IMR-90 (cell line): ENCODE results near the gene PSMA3. TPM values are rescaled to one million over a fixed set of nuclear protein-coding genes. Genes with fewer than 3 reads are reported as not detected.

Experiments used
- ATAC-seq: fragments of 200-7000 bp; cut with Tn5 transposase; 2 replicates; pipeline ENCODE4 v1.9.1; 2020; ENCODE audit warnings: low read depth, mild to moderate bottlenecking, moderate library complexity
- BruUV-seq: library from RNA; stranded (reverse); fragments of 400-500 nt; replicated peaks from 2 replicates; lab custom pipeline; 2021; lab: Mats Ljungman, UMichigan
- CTCF ChIA-PET: fragments of 300-600 bp; formaldehyde crosslinking; extraction: SDS; loops from one replicate; lab custom pipeline; 2021; ENCODE audit warnings: antibody characterized with exemption; lab: Yijun Ruan, JAX
- POLR2A ChIA-PET: fragments of 300-600 bp; sonication (Branson Sonifier 250); formaldehyde crosslinking; loops from one replicate; lab custom pipeline; 2022; ENCODE audit warnings: antibody characterized with exemption; ENCODE audit not compliant: unreplicated experiment; lab: Charles Lee
- DNase-seq: peaks from one replicate; pipeline ENCODE4 v3.0.0; 2013
- H2AFZ ChIP-seq: replicated peaks from 2 replicates; pipeline ENCODE3; 2013; ENCODE audit warnings: low read length, mild to moderate bottlenecking; ENCODE audit not compliant: poor library complexity
- H2AK5ac ChIP-seq: 2 replicates; pipeline ENCODE4 v1.6.1; 2013; ENCODE audit warnings: low read depth, low read length, inconsistent platforms
- H2AK9ac ChIP-seq: replicated peaks from 2 replicates; pipeline ENCODE3; 2013; ENCODE audit warnings: mild to moderate bottlenecking, low read depth, low read length, moderate library complexity; ENCODE audit not compliant: poor library complexity
- H2BK120ac ChIP-seq: 2 replicates; pipeline ENCODE4 v1.6.1; 2013; ENCODE audit warnings: low read depth, low read length, inconsistent platforms
- H2BK15ac ChIP-seq: 3 replicates; pipeline ENCODE4 v1.6.1; 2013; ENCODE audit warnings: low read depth, low read length, inconsistent platforms
- H2BK20ac ChIP-seq: 2 replicates; pipeline ENCODE4 v1.6.1; 2013; ENCODE audit warnings: low read depth, mild to moderate bottlenecking, inconsistent platforms, low read length, moderate library complexity
- H2BK5ac ChIP-seq: 2 replicates; pipeline ENCODE4 v1.6.1; 2013; ENCODE audit warnings: mild to moderate bottlenecking, low read depth, low read length, inconsistent platforms; ENCODE audit not compliant: poor library complexity, severe bottlenecking
- H3K14ac ChIP-seq: replicated peaks from 2 replicates; pipeline ENCODE4 v1.6.1; 2013; ENCODE audit warnings: low read depth, low read length, inconsistent platforms
- H3K18ac ChIP-seq: 2 replicates; pipeline ENCODE4 v1.6.1; 2013; ENCODE audit warnings: low read depth, low read length, control low read depth
- H3K23ac ChIP-seq: 2 replicates; pipeline ENCODE4 v1.6.1; 2013; ENCODE audit warnings: low read depth, low read length, inconsistent platforms
- H3K27ac ChIP-seq: 2 replicates; pipeline ENCODE4 v1.5.1; 2013; ENCODE audit warnings: mild to moderate bottlenecking, control low read depth, low read length; ENCODE audit not compliant: insufficient read depth
- H3K27me3 ChIP-seq: 2 replicates; pipeline ENCODE4 v1.6.1; 2013; ENCODE audit warnings: low read length; ENCODE audit not compliant: control insufficient read depth, insufficient read depth
- H3K36me3 ChIP-seq: 2 replicates; pipeline ENCODE4 v1.6.1; 2013; ENCODE audit warnings: low read length, mixed read lengths; ENCODE audit not compliant: control insufficient read depth, insufficient read depth
- H3K4ac ChIP-seq: 2 replicates; pipeline ENCODE4 v1.6.1; 2013; ENCODE audit warnings: low read depth, low read length, inconsistent platforms
- H3K4me1 ChIP-seq: 2 replicates; pipeline ENCODE4 v1.6.1; 2013; ENCODE audit warnings: low read length, mixed read lengths; ENCODE audit not compliant: control insufficient read depth, insufficient read depth
- H3K4me2 ChIP-seq: 2 replicates; pipeline ENCODE4 v1.6.1; 2013; ENCODE audit warnings: low read depth, mild to moderate bottlenecking, control low read depth, low read length, moderate library complexity
- H3K4me3 ChIP-seq: 2 replicates; pipeline ENCODE4 v1.5.1; 2013; ENCODE audit warnings: low read depth, mild to moderate bottlenecking, control low read depth, low read length, moderate library complexity; ENCODE audit not compliant: insufficient read depth
- H3K56ac ChIP-seq: 2 replicates; pipeline ENCODE4 v1.6.1; 2013; ENCODE audit warnings: low read length, inconsistent platforms; ENCODE audit not compliant: insufficient read depth; ENCODE audit errors: extremely low read depth
- H3K79me1 ChIP-seq, 2 experiments: 2 replicates each; pipeline ENCODE4 v1.6.1; 2013; ENCODE audit warnings: low read length in 2 of 2, inconsistent platforms in 1 of 2, low read depth in 1 of 2
- H3K9ac ChIP-seq: 2 replicates; pipeline ENCODE4 v1.6.1; 2013; ENCODE audit warnings: low read depth, low read length, control low read depth
- H3K9me1 ChIP-seq: 2 replicates; pipeline ENCODE4 v1.6.1; 2013; ENCODE audit warnings: low read length, inconsistent platforms; ENCODE audit not compliant: insufficient read depth
- H3K9me3 ChIP-seq: 2 replicates; pipeline ENCODE4 v1.6.1; 2013; ENCODE audit warnings: low read length; ENCODE audit not compliant: control insufficient read depth, insufficient read depth
- H4K20me1 ChIP-seq: 2 replicates; pipeline ENCODE4 v1.6.1; 2013; ENCODE audit warnings: low read length, inconsistent platforms; ENCODE audit not compliant: insufficient read depth
- H4K5ac ChIP-seq: 2 replicates; pipeline ENCODE4 v1.6.1; 2013; ENCODE audit warnings: mild to moderate bottlenecking, low read depth, low read length, control low read depth
- H4K8ac ChIP-seq, 2 experiments: 2 replicates each; pipeline ENCODE4 v1.6.1; 2013; ENCODE audit warnings: low read depth in 2 of 2, low read length in 2 of 2, control low read depth in 1 of 2, inconsistent platforms in 1 of 2
- H4K91ac ChIP-seq: 2 replicates; pipeline ENCODE4 v1.6.1; 2013; ENCODE audit warnings: low read depth, low read length, inconsistent platforms; ENCODE audit not compliant: insufficient read depth
- MAFK ChIP-seq: IDR thresholded peaks from 2 replicates; pipeline ENCODE4 v1.6.1; 2012; ENCODE audit warnings: low read depth, low read length, improper control_type of control experiment
- MXI1 ChIP-seq: IDR thresholded peaks from 2 replicates; pipeline ENCODE4 v1.6.1; 2012; ENCODE audit warnings: low read depth, mild to moderate bottlenecking, low read length, moderate library complexity, borderline replicate concordance
- SMC3 ChIP-seq: fragments of 150-350 bp; IDR thresholded peaks from 2 replicates; pipeline ENCODE4 v1.6.1; 2016; ENCODE audit warnings: low read depth, mild to moderate bottlenecking, antibody characterized with exemption, low read length, moderate library complexity
- whole genome bisulfite sequencing, 2 experiments: methylation state at CpG; one replicate each; pipeline versions ENCODE4 v1.1.5 to v1.1.7; 2013; ENCODE audit warnings: missing lambda C conversion rate in 2 of 2; ENCODE audit not compliant: insufficient read length in 1 of 2; ENCODE audit errors: extremely low coverage in 2 of 2; 5-methylcytosine and 5-hydroxymethylcytosine counted together
- dilution Hi-C: fragments of 300-500 bp; cut with HindIII; formaldehyde crosslinking; loops from one replicate; pipeline ENCODE4 v1.14.3; 2018; ENCODE audit warnings: low sequenced_read_pairs; ENCODE audit not compliant: unreplicated experiment
- in situ Hi-C: fragments of 300-500 bp; cut with MboI; formaldehyde crosslinking; loops from 3 replicates; pipeline ENCODE4 v1.14.3; 2019; ENCODE audit warnings: low sequenced_read_pairs, inconsistent platforms, mixed read lengths
- intact Hi-C: fragments of 100-400 bp; cut with micrococcal nuclease; formaldehyde crosslinking; loops from 2 replicates; pipeline ENCODE4 v1.10.0; 2022
- polyA plus RNA-seq, 3 experiments: library from polyadenylated mRNA; depleted of rRNA; stranded (reverse); fragments of >200 nt; gene quantifications; 2 replicates each; pipeline ENCODE4 v1.2.3, GENCODE V29; 2012; ENCODE audit warnings: low replicate concordance in 1 of 3
- total RNA-seq: library from RNA; depleted of rRNA; stranded (reverse); fragments of >200 nt; gene quantifications from 2 replicates; pipeline ENCODE4 v1.2.3, GENCODE V29; 2012

PSMA3 gene
- total and polyA plus RNA-seq, 2 of the 4 experiments (the other 2 are of a cell fraction): 74.9 to 231 TPM

- peak; percentile 42 for ATAC-seq
- CTCF ChIA-PET: interaction anchor here (0.8 kb wide), 1 partner anchor 137 kb away, joined by 3 read pairs; no protein-coding TSS in a partner anchor
- Histone ChIP-seq H4K5ac (peak overlapping the region; percentile 46; the same call in 1 of the 2 replicates), H2BK20ac (no peak overlapping the region), H3K9me3 (no peaks in the 10 kb centered on the region), H4K91ac (no peak overlapping the region), H3K4me1 (no peaks in the 10 kb centered on the region), H2BK120ac (no peak overlapping the region), H3K4ac (peak overlapping the region; percentile 49; the same call in 1 of the 2 replicates), H2AK5ac (no peak overlapping the region), H3K27me3 (no peaks in the 10 kb centered on the region), H3K9me1 (no peaks in the 10 kb centered on the region), H3K27ac (peak overlapping the region; percentile 63), H3K23ac (peak overlapping the region; percentile 11; the same call in 1 of the 2 replicates), H2AK9ac (no peak overlapping the region), H3K9ac (peak overlapping the region; percentile 70), H4K20me1 (peaks cover 25% of the 10 kb centered on the region; the same call in 1 of the 2 replicates), H3K36me3 (no peaks in the 10 kb centered on the region), H2BK5ac (peak overlapping the region; percentile 61), H3K56ac (peak overlapping the region; percentile 22; the same call in 1 of the 2 replicates), H3K18ac (peak overlapping the region; percentile 14; the same call in 1 of the 2 replicates), H4K8ac (peak overlapping the region; percentile 68 to 69; a peak in 3 of 4 replicates), H3K79me1 (peaks cover 0 to 12% of the 10 kb centered on the region in 2 experiments; a peak in 2 of 4 replicates), H3K4me3 (peak overlapping the region; percentile 75), H2AFZ (peak overlapping the region; percentile 68), H2BK15ac (no peak overlapping the region; the same call in 2 of the 3 replicates), H3K14ac (peak overlapping the region; percentile 32; the same call in 1 of the 2 replicates), H3K4me2 (peak overlapping the region; percentile 76)
- intact Hi-C loops (loop anchor here (5.0 kb wide), 1 partner anchor 137 kb away; no protein-coding TSS in a partner anchor), dilution Hi-C loops (no loop called here), in situ Hi-C loops (loop anchor here (25.0 kb wide), 1 partner anchor 982 kb away; the partner anchor contains the start of genes AP5M1 and EXOC5)
- POLR2A ChIA-PET: interaction anchor here (0.8 kb wide), 1 partner anchor 54 kb away, joined by 3 read pairs; the partner anchor contains the start of gene ARID4A
- no TSS peak for BruUV-seq
- TF ChIP-seq MXI1 (no peak), SMC3 (no peak), MAFK (no peak)
- DNase-seq: no peak
- WGBS, 2 experiments: 10% methylated on average over 2 of the region's 16 CpGs; no CpG with 5 or more reads in 1 of the 2 experiments
Measured at GRCh38 chr14:58243790-58244555, 670 bp upstream of the PSMA3 start.
